ENCODE results near the gene C12orf42. TPM values are rescaled to one million over a fixed set of nuclear protein-coding genes. Genes with fewer than 3 reads are reported as not detected.
A peak's percentile ranks its signal among the peaks of the same experiment; 100 is the strongest.

Gene C12orf42
- total RNA-seq, 1 donor from 2014 or later = not detected

- Histone ChIP-seq H3K36me3 (ENCODE audit: control insufficient read depth, insufficient read depth, low read length) (no peaks in the 10 kb centered on the region), H3K27me3 (ENCODE audit: control insufficient read depth, insufficient read depth, low read length) (no peaks in the 10 kb centered on the region), H3K4me3 (ENCODE audit: low read depth, low read length) (no peak overlapping the region)
- TF ChIP-seq CTCF (IDR thresholded peaks at IDR 0.05; ENCODE audit: insufficient read depth, low read length, severe bottlenecking) = no peak
- DNase-seq (ENCODE audit: low read depth) (no peak), FAIRE-seq (no peak)
Measured at GRCh38 chr12:103318566-103318965, 177.2 kb downstream of the C12orf42 start.

- DNase-seq (ENCODE audit: low read depth) = no peak
- Histone ChIP-seq H3K4me3 (ENCODE audit: low read depth, low read length) (no peak overlapping the region), H3K36me3 (ENCODE audit: control insufficient read depth, insufficient read depth, low read length) (no peaks in the 10 kb centered on the region), H3K27me3 (ENCODE audit: control insufficient read depth, insufficient read depth, low read length) (no peaks in the 10 kb centered on the region)
- FAIRE-seq = no peak
- TF ChIP-seq CTCF (IDR thresholded peaks at IDR 0.05; ENCODE audit: insufficient read depth, low read length, severe bottlenecking) = no peak
Measured at GRCh38 chr12:103317220-103317619, 178.5 kb downstream of the C12orf42 start.

GRCh38 chr12:103314786-103315185, 181.0 kb downstream of the C12orf42 start:
- FAIRE-seq (no peak), DNase-seq (ENCODE audit: low read depth) (no peak)
- no peaks in the 10 kb centered on the region for H3K27me3 ChIP-seq (ENCODE audit: control insufficient read depth, insufficient read depth, low read length)
- no peak overlapping the region for H3K4me3 ChIP-seq (ENCODE audit: low read depth, low read length)
- no peak for TF ChIP-seq CTCF (IDR thresholded peaks at IDR 0.05; ENCODE audit: insufficient read depth, low read length, severe bottlenecking)
- H3K36me3 ChIP-seq (ENCODE audit: control insufficient read depth, insufficient read depth, low read length) = no peaks in the 10 kb centered on the region

- DNase-seq (ENCODE audit: low read depth) = no peak
- H3K36me3 ChIP-seq (ENCODE audit: control insufficient read depth, insufficient read depth, low read length) = no peaks in the 10 kb centered on the region
- H3K27me3 ChIP-seq (ENCODE audit: control insufficient read depth, insufficient read depth, low read length) = no peaks in the 10 kb centered on the region
- TF ChIP-seq CTCF (IDR thresholded peaks at IDR 0.05; ENCODE audit: insufficient read depth, low read length, severe bottlenecking) = no peak
- H3K4me3 ChIP-seq (ENCODE audit: low read depth, low read length) = no peak overlapping the region
- FAIRE-seq = peak; percentile 43
Measured at GRCh38 chr12:103313894-103314293, 181.9 kb downstream of the C12orf42 start.

GRCh38 chr12:103312742-103313354, 182.9 kb downstream of the C12orf42 start:
- DNase-seq (ENCODE audit: low read depth) = no peak
- Histone ChIP-seq H3K36me3 (ENCODE audit: control insufficient read depth, insufficient read depth, low read length) (no peaks in the 10 kb centered on the region), H3K4me3 (ENCODE audit: low read depth, low read length) (no peak overlapping the region), H3K27me3 (ENCODE audit: control insufficient read depth, insufficient read depth, low read length) (no peaks in the 10 kb centered on the region)
- no peak for FAIRE-seq
- TF ChIP-seq CTCF (IDR thresholded peaks at IDR 0.05; ENCODE audit: insufficient read depth, low read length, severe bottlenecking) = no peak

All from bronchial epithelial cell (primary cell).